AG09319 (cell line): Measurements from ENCODE around the gene DHRS4L2.
"Not testable (repeated sequence)": the region's sequence is repeated elsewhere in the genome, so short reads cannot be mapped to it uniquely, and the experiment has no call there.

Experiments used
- DNase-seq: peaks from one replicate; pipeline ENCODE4 v3.0.0-alpha.2; 2010; ENCODE audit warnings: low read depth; ENCODE audit errors: extremely low read depth
- CTCF ChIP-seq: IDR thresholded peaks from 2 replicates; pipeline ENCODE4 v1.5.1; 2011; ENCODE audit warnings: low read depth, mild to moderate bottlenecking, inconsistent platforms, low read length, moderate library complexity

DHRS4L2 gene

GRCh38 chr14:23951590-23952201, 37.0 kb upstream of the DHRS4L2 start:
- DNase-seq, result no peak
- no peak for TF ChIP-seq CTCF

GRCh38 chr14:23953116-23953463, 35.6 kb upstream of the DHRS4L2 start:
- DNase-seq, result not testable (repeated sequence)

GRCh38 chr14:23953464-23954278, 35.1 kb upstream of the DHRS4L2 start, which contains the start of gene DHRS4:
Gene DHRS4 (plus strand): TSS chr14:23953770. CDS start chr14:23953789, 19 bp downstream.
- TF ChIP-seq CTCF, result peak; percentile 92
- peak; percentile 54 for DNase-seq

GRCh38 chr14:23954279-23954614, 34.5 kb upstream of the DHRS4L2 start:
- not testable (repeated sequence) for DNase-seq

GRCh38 chr14:23954965-23955364, 33.8 kb upstream of the DHRS4L2 start:
- DNase-seq, result not testable (repeated sequence)

- not testable (repeated sequence) for DNase-seq
These were observed 32.9 kb upstream of the DHRS4L2 start for GRCh38 chr14:23955811-23956210.

GRCh38 chr14:23957913-23958569, 30.7 kb upstream of the DHRS4L2 start:
- not testable (repeated sequence) for DNase-seq

GRCh38 chr14:23960899-23961298, 27.8 kb upstream of the DHRS4L2 start:
- not testable (repeated sequence) for DNase-seq

GRCh38 chr14:23961704-23962103, 27.0 kb upstream of the DHRS4L2 start:
- DNase-seq, result not testable (repeated sequence)

- not testable (repeated sequence) for DNase-seq
These were observed 19.6 kb upstream of the DHRS4L2 start for GRCh38 chr14:23969130-23969480.

GRCh38 chr14:23969481-23970282, 19.0 kb upstream of the DHRS4L2 start:
- DNase-seq, result not testable (repeated sequence)

GRCh38 chr14:23970283-23970659, 18.5 kb upstream of the DHRS4L2 start:
- DNase-seq, result not testable (repeated sequence)

- not testable (repeated sequence) for DNase-seq
These were observed 15.6 kb upstream of the DHRS4L2 start for GRCh38 chr14:23973178-23973577.

- DNase-seq, result not testable (repeated sequence)
These were observed 14.7 kb upstream of the DHRS4L2 start for GRCh38 chr14:23974041-23974440.

GRCh38 chr14:23977208-23977607, 11.5 kb upstream of the DHRS4L2 start:
- DNase-seq, result not testable (repeated sequence)

GRCh38 chr14:23981951-23982813, 6.5 kb upstream of the DHRS4L2 start:
- not testable (repeated sequence) for DNase-seq
